GM18520 (cell line): Measurements from ENCODE around the gene HIP1.
"Not testable (repeated sequence)": the region's sequence is repeated elsewhere in the genome, so short reads cannot be mapped to it uniquely, and the experiment has no call there.

Source experiments
- ATAC-seq: cut with Tn5 transposase; IDR thresholded peaks from one replicate; pipeline ENCODE4 v1.9.1; 2021; ENCODE audit not compliant: unreplicated experiment

HIP1 gene

DNA sequence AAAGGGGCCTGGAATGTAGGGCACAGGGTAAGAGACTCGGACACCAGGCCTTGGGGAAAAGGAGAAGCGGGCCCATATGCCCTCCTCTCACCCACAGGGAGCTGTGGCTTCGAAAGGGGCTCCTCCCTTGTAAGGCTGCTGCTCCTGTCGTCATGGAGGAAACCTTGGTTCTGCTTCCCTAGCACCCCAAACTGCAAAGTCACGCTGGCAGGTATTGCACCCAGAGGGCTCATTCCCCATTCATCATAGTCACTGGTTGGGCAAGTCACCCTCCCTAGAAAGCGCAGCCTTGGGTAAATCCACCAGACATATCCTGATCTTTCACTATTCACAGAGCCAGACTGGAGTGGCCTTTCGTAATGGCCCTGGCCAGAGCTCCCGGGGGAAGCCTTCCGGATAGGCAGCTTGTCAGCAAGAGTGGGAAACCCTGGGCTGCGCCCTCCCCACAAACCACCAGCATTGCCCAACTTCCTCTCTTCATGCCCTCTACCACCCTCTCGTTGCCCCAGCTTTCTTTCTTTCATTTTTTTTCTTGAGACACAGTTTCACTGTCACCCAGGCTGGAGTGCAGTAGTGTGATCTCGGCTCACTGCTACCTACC, 121.0 kb downstream of the HIP1 start:
- peak; percentile 55 for ATAC-seq

GRCh38 chr7:75616421-75617167, 122.1 kb downstream of the HIP1 start:
- no peak for ATAC-seq

GRCh38 chr7:75614401-75614800, 124.3 kb downstream of the HIP1 start:
- ATAC-seq, result no peak

- no peak for ATAC-seq
Measured at GRCh38 chr7:75613351-75613750, 125.4 kb downstream of the HIP1 start.

DNA sequence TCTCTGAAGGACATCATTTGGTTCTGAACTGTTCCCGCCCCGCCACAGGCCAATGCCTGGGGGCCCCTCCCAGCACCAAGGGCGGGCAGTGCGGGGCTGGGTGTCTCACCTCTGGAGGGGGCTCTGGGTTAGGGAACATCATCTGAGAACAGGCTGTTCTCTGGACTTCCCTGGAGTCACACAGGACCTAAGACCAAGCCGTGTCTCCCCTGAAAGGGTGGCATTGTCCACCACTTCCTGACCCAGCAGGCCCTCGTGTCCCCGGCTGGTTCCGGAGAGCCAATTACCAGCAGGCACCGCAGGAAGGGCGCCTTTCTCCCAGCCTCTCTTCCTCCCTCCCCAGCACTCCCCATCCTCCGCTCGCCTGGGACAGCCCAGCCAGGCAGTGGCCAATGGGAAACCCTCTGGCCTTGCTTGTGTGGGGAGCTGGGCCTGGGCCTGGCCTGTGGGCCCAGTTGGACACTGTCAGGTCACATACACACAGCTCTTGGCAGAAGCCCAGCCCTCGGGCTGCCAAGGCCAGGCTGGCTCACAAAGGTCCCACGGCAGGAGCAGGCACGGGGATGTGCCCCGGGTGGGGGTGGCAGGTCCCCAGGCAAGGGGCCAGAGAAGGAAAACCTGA, 127.1 kb downstream of the HIP1 start:
- no peak for ATAC-seq

- not testable (repeated sequence) for ATAC-seq
Measured at GRCh38 chr7:75609416-75609815, 129.3 kb downstream of the HIP1 start.

- no peak for ATAC-seq
Measured at GRCh38 chr7:75608451-75609122, 130.2 kb downstream of the HIP1 start.

DNA sequence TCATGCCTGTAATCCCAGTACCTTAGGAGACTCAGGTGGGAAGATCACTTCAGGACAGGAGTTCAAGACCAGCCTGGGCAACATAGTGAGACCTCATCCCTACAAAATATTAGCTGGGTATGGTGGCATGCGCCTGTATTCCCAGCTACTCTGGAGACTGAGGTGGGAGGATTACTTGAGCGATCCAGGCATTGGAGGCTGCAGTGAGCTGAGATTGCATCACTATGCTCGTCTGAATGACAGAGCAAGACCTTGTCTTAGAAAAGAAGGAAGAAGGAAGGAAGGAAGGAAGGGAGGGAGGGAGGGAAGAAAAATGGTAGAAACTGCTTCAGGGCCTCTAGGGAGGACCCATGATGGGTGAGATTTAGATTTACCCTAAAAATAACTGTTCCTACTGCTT, 134.3 kb downstream of the HIP1 start:
- no peak for ATAC-seq

GRCh38 chr7:75602831-75603230, 135.9 kb downstream of the HIP1 start:
- not testable (repeated sequence) for ATAC-seq

GRCh38 chr7:75601539-75601938, 137.2 kb downstream of the HIP1 start:
- ATAC-seq, result no peak

DNA sequence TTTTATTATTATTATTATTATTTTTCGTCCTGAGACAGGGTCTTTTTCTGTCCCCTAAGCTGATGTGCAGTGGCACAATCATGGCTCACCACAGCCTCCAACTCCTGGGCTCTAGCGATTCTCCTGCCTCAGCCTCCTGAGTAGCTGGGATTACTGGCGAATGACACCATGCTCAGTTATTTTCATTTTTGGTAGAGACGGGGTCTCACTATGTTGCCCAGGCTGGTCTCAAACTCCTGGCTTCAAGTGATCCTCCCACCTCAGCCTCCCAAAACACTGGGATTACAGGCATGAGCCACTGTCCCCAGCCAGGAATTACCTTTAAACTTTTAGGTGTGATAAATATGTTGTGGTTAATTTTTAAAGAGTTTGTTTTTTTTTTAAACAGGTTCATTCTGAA, 138.0 kb downstream of the HIP1 start:
- not testable (repeated sequence) for ATAC-seq

GRCh38 chr7:75599244-75599781, 139.4 kb downstream of the HIP1 start:
- ATAC-seq, result no peak

GRCh38 chr7:75596727-75597614, 141.8 kb downstream of the HIP1 start:
- ATAC-seq, result no peak

- ATAC-seq, result no peak
Measured at GRCh38 chr7:75595766-75596165, 143.0 kb downstream of the HIP1 start.

DNA sequence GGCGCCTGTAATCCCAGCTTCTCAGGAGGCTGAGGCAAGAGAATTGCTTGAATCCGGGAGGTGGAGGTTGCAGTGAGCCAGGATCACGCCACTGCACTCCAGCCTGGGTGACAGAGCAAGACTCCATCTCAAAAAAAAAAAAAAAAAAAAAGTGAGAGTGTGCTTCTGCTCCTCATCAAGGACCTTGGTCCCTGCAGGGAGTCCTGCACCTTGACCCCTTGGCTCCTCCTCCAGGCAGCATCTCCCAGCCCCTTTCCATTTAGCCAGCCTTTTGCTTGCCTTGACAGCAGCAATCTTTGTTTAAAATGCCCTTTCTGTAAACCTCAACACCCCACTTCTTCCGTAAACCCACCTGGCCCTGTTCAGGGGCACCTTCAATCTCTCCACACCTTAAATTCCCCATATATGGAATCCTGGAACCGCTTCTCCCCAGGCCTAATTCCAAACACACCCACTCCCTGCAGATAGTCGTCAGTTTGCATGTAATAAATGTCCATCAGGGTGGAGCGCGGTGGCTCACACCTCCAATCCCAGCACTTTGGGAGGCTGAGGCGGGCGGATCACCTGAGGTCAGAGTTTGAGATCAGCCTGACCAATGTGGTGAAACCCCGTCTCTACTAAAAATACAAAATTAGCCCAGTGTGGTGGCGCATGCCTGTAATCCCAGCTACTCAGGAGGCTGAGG, 145.1 kb downstream of the HIP1 start:
- ATAC-seq, result not testable (repeated sequence)

DNA sequence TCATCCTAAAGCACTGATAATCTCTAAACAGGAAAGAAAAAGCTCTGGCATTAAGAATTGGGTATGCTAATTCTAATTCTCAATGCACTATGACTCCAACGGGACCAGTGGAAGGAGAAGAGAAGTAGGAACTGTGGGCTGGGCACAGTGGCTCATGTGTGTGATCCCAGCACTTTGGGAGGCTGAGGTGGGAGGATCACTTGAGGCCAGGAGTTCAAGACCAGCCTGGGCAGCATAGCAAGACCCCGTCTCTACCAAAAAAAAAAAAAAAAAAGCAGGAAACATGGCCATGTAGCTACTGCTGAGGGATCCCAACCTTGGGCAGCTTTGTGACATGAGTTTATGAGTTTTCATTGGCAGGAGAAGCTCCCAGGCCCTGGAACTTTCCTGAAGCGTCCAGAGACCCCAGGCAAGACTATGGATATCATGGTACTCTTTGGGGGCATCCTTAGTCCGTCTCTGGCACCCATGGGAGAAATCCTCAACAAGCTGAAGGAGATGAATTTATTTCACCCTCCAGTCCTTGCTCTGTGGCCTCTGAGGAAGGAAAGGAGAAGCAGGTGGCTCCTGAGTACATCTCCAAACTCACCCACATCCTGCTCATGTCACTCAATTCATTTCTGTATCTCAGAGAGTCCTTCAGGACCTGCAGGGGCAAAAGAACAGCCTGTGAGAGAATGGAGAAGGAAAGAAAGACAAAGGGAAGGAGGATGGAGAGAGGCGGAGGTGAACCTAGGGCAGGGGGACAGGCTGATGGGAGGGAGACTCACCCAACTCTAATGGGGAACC, 147.1 kb downstream of the HIP1 start:
- no peak for ATAC-seq

GRCh38 chr7:75590373-75591005, 148.3 kb downstream of the HIP1 start:
- ATAC-seq, result no peak

GRCh38 chr7:75584354-75584753, 154.4 kb downstream of the HIP1 start:
- no peak for ATAC-seq

- ATAC-seq, result no peak
Measured at GRCh38 chr7:75583255-75583654, 155.5 kb downstream of the HIP1 start.
